NCI-H1436 treated with DMSO at 0.1 percent for 48 hours (cell line): Measurements from ENCODE around the gene TAF9B.
"Not testable (repeated sequence)": the region's sequence is repeated elsewhere in the genome, so short reads cannot be mapped to it uniquely, and the experiment has no call there.

Experiments
- DNase-seq: peaks from one replicate; lab custom pipeline; 2025; lab: John Stamatoyannopoulos, UW

Gene TAF9B, protein sequence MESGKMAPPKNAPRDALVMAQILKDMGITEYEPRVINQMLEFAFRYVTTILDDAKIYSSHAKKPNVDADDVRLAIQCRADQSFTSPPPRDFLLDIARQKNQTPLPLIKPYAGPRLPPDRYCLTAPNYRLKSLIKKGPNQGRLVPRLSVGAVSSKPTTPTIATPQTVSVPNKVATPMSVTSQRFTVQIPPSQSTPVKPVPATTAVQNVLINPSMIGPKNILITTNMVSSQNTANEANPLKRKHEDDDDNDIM

DNA sequence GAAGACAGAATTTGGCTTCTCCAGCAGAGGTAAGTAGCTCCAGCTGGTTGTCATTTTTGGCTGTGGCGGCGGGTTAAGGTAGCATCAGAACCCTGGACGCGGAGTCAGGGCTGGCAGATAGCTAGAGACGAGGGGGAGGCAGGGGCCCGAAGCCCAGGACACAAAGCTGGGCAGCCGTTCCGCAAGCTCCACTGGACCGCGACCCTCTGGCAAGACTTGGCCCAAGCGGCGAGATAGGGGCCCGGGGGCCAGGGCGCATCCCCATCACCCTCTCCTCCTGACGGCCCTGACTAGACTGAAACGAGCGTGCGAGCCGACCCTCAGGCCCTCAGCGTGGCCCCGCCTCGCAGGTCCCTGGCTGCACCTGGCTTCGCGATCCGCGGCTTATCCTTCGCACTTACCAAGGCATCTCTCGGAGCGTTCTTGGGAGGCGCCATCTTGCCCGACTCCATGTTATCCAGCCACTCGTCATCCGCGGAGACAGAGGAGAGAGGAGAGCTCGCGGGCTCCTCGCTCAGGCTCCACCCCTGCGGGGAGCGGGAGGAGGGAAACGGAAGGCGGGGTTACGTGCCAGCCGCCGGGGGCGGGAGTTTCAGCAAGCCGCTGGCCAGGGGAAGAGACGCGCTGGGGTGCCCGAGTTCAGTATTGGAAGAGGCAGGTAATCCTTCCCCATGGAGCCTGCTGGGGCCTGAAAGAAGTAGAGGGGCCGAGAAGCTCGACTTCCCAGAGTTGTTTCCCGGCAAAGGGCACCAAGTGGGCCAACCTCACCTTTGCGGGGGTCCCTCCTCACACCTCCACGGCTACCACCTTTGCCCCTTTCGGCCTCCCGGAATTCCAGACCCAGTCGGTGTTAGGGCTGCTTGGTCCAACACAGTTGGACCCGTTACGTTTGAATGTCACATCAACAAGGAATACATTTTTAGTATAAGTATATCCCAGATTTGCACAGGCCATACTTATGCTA is at the start of gene TAF9B:
TSS of gene TAF9B (minus strand) at position 491 of the 964 bp plus-strand sequence. CDS start at position 452, 39 bp downstream.
- DNase-seq: peak; percentile 49

- DNase-seq: no peak
Measured at GRCh38 chrX:78182881-78183280, 43.4 kb upstream of the TAF9B start.

DNA sequence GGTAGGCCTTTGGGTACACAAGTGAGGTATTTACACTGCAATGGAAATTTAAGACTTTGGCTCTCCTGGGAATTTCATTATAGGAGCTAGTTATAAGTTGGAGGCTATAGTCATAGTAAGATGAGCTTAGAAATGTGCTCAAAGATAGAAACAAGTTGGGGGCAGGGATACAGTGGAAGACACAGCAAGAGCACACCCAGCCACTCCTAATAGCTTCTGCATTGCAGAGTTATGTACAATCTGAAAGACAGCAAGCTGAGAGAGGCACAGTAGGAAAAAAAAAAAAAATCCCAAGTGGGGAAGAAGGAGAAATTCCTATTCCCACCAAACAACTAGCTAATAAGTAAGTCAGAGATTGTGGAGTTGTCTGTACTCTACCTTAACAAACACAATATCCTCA is 41.9 kb upstream of the TAF9B start:
- DNase-seq: no peak

- no peak for DNase-seq
Measured at GRCh38 chrX:78168065-78168464, 28.6 kb upstream of the TAF9B start.

DNA sequence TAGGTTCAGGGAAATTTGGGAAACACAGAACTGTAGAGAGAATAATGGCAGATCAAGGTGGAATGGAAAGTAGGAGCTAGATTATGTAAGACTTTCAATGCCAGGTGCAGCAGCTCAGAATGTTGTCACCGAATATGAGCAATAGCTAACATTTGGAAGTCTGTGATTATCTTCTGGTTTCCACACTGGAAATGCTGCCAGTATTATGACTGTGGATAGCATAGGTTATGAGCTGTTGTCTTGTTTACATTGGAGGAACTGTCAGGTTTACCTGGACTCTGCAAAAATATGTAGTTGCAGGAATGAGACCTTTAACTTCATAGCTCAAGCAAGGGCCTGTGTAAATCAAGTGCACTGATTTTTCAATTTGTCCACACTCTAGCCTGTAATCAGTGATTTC is 26.0 kb upstream of the TAF9B start:
- DNase-seq: no peak

DNA sequence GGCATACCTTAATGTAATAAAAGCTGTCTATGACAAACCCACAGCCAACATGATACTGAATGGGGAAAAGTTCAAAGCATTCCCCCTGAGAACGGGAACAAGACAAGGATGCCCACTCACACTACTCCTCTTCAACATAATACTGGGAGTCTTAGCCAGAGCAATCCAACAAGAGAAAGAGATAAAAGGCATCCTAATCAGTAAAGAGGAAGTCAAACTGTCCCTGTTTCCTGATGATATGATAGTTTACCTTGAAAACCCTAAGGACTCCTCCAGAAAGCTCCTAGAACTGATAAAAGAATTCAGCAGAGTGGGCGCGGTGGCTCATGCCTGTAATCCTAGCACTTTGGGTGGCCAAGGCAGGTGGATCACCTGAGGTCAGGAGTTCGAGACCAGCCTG is 23.7 kb upstream of the TAF9B start:
- DNase-seq: not testable (repeated sequence)

DNA sequence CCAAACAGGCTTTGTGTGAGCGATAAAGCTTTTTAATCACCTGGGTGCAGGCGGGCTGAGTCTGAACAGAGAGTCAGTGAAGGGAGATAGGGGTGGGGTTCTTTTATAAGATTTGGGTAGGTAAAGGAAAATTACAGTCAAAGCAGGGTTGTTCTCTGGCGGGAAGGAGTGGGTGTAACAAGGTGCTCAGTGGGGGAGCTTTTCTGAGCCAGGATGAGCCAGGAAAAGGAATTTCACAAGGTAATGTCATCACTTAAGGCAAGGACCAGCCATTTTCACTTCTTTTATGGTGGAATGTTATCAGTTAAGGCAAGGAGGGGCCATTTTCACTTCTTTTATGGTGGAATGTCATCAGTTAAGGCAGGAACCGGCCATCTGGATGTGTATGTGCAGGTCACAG is 21.3 kb upstream of the TAF9B start:
- DNase-seq: not testable (repeated sequence)

GRCh38 chrX:78157846-78158245 is 18.4 kb upstream of the TAF9B start:
- not testable (repeated sequence) for DNase-seq

GRCh38 chrX:78157373-78157772 is 17.9 kb upstream of the TAF9B start:
- not testable (repeated sequence) for DNase-seq

DNA sequence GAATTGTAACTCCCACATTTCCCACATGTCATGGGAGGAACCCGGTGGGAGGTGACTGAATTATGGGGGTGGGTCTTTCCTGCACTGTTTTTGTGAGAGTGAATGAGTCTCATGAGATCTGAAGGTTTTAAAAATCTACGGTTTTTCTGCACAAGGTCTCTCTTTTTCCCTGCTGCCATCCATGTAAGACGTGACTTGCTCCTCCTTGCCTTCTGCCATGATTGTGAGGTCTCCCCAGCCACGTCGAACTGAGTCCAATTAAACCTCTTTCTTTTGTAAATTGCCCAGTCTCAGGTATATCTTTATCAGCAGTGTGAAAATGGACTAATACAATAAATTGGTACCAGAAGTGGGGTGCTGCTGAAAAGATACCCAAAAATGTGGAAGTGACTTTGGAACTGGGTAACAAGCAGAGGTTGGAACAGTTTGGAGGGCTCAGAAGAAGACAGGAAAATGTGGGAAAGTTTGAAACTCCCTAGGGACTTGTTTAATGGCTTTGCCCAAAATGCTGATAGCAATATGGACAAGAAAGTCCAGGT is 7.6 kb upstream of the TAF9B start:
- DNase-seq: not testable (repeated sequence)

GRCh38 chrX:78140206-78140605 is 756 bp upstream of the TAF9B start:
- no peak for DNase-seq

- no peak for DNase-seq
Measured at GRCh38 chrX:78133238-78133960, 6.1 kb downstream of the TAF9B start.

DNA sequence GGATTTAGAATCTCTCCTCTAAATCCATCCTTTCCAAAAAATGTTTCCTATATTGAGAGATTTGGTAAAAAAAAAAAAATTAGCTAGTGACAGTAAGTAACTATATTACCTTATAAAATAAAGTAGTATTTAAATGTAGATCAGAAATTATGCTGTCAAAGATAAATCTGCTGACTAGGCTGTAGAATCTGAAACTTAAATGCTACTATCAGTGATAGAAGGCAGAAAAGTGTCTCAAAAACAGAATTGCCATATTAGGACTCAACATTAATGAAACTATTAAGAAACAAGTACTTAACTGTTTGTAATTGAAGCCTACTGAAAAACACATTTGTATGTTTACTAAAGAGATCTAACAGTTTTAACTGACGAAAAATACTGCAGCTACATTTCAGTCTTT is 8.3 kb downstream of the TAF9B start:
- DNase-seq: no peak

GRCh38 chrX:78130396-78130795 is 9.1 kb downstream of the TAF9B start:
- DNase-seq: no peak

DNA sequence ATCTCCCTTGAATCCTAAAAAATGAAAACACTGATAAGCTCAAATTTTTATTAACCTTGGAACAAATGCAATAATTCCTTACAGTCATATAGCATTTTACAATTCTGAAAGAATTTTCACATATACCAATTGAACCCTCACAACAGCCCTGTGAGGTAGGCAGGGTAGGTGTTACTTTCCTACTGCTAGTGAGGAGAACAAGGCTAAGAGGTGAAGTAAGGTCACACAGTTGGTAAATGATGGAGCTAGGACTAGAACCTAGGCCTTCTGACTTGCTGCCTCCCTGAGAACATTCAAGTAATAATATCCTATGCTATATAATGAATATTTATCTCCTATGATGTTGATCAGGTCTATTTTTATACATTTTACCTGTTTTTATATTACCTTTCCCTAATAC is 9.7 kb downstream of the TAF9B start:
- no peak for DNase-seq

DNA sequence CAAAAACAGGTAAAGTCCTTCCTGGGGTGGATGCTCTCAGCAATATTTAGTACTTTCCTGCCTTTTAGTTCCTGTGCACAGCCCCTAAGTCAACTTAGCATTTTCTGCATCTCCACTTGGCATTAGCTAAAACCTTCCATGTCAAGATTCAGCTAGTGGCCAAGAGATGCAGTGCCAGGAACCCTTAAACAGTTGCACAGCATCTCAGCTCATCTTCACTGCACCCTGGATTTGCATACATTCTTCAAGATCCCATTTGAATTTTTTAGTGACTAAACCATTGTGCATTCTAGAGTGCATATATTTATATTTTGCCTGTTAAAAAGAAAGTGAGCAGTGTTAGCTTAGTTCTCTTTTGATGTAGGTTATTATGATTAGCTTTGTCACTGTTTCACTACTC is 13.7 kb downstream of the TAF9B start:
- DNase-seq: not testable (repeated sequence)

DNA sequence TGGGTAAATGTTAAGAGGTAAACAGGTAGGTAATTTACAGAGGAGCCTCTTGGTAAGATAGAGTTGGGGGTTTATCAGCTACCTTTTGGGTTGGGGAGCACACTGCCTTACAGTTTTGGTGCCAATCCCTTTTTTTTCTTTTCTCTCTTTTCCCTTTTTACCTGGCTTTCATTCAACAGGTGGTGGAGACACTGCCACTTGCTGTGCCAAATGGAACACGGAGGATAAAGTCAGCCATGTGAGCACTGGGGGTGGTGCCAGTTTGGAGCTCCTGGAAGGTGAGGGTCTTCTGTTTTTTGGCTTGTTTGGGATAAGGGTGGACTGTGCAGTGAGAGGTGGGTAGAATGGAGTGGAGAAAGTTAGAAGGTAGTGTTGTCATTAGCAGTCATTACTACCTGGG is 14.3 kb downstream of the TAF9B start:
- DNase-seq: no peak

DNA sequence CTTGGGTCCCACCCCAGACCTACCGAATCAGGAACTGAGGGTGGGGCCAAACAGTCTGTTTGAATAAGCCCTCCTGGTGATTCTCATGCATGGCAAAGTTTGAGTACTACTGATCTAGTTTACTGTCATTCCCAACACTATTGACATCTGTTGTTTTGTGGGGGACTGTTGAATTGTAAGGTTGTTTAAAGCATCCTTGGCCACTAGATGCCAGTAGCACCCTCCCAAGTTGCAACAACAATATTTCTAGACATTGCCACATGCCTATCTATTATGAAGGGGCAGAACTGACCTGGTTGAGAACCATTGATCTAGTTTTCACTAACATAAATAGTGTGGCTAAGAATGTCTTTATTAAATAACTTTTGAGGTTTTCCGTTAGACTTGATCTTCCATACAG is 15.1 kb downstream of the TAF9B start:
- DNase-seq: no peak

- DNase-seq: no peak
Measured at GRCh38 chrX:78123190-78123589, 16.3 kb downstream of the TAF9B start.

DNA sequence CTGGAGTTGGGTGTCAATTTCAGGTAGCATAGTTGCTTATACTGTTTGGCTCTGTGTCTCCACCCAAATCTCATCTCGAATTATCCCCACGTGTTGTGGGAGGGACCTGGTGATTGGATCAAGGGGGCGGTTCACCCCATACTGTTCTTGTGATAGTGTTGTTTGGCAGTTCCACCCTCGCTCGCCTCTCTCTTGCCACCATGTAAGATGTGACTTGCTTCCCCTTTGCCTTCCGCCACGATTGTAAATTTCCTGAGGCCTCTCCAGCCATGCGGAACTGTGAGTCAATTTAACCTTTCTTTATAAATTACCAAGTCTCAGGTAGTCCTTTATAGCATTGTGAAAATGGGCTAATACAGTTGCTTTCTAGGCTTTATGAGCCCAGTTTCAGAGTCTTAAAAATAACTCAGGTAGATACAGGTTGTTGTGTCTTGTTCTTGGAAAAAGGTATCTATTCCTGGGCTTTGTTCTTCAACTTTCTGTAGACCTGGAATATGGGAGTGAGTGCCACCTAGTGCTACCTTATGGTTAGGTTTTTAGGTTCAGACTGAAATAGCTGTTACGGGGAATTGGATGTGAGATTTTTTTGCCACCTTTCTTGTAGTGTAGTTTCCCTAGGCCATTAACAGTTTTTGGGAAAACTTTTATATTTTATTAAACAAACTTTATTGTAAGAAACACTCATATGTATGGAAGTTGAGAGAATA is 19.8 kb downstream of the TAF9B start:
- no peak for DNase-seq

- DNase-seq: no peak
Measured at GRCh38 chrX:78118628-78119027, 20.8 kb downstream of the TAF9B start.

DNA sequence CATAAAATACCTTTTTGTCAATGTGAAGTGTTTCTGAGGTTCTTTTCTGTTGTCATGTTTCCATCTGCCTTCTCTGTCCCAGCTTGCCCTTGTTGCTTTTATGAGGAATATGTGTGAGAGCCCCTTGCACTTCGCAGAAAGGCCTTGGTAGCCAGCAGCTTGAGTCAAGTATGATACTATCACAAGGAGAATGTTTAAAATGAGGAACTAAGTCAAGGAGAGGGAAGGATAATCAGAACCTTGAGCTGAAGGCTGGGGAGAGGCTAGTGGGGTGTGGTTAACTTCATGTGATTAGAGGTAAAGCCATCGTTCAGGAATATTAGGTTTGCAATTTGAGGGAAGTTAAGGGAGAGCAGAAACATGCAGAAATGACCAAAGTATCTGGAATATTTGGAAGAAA is 22.7 kb downstream of the TAF9B start:
- DNase-seq: no peak
